HL-60 (cell line): ENCODE data around the gene SLC25A26.

Experiments
- DNase-seq, 2 experiments: peaks; one replicate each; pipeline ENCODE4 v3.0.0-alpha.2; 2010 to 2020; ENCODE audit warnings: low read depth in 1 of 2, low spot score in 1 of 2
- H3K27ac ChIP-seq: fragments of 250-450 bp; sonication (Bioruptor Pico); replicated peaks from 2 replicates; pipeline ENCODE4 v1.5.1; 2020; ENCODE audit warnings: mild to moderate bottlenecking, moderate library complexity
- H3K27me3 ChIP-seq: fragments of 250-450 bp; sonication (Bioruptor Pico); 2 replicates; pipeline ENCODE4 v1.5.1; 2021; ENCODE audit warnings: mild to moderate bottlenecking, moderate library complexity; ENCODE audit not compliant: insufficient read depth, poor library complexity, severe bottlenecking
- H3K4me3 ChIP-seq: replicated peaks from 2 replicates; pipeline ENCODE4 v1.5.1; 2011; ENCODE audit warnings: mild to moderate bottlenecking, control low read depth, low read length; ENCODE audit not compliant: insufficient read depth
- GABPA ChIP-seq: IDR thresholded peaks from 2 replicates; pipeline ENCODE4 v1.6.1; 2012; ENCODE audit warnings: low read depth
- POLR2AphosphoS5 ChIP-seq: IDR thresholded peaks from 2 replicates; pipeline ENCODE4 v1.6.1; 2012; ENCODE audit warnings: low read depth
- SPI1 ChIP-seq: IDR thresholded peaks from 2 replicates; pipeline ENCODE4 v1.6.1; 2012; ENCODE audit warnings: low read depth, mild to moderate bottlenecking, borderline replicate concordance
- TF ChIP-seq, protein P1 (sequence below): IDR thresholded peaks from one replicate; pipeline ENCODE4 v1.5.1; 2011; ENCODE audit warnings: low read length, control low read depth, inconsistent platforms; ENCODE audit not compliant: insufficient read depth
- TF ChIP-seq, protein P2 (sequence below): IDR thresholded peaks from 2 replicates; pipeline ENCODE4 v1.6.1; 2012; ENCODE audit warnings: low read depth; ENCODE audit not compliant: insufficient replicate concordance

SLC25A26 gene

DNA sequence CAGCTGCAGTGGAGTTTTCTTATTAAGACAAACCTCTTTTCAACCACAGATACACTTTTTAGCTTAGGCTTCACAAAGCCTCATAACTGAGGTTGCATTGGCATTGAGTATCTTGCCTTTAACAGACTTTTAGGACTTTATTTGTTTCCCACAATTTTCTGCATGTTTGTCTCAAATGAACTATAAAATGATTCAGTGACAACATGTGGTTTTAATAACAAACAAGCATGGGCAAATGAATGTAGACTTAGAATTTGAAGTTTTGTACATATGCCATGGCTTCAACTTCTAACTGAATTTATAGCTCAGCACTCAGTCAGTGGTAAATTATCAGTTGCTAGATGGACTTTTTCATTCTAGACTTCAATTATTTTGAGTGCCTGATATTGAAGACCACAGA, 101.6 kb downstream of the SLC25A26 start:
- Histone ChIP-seq H3K4me3 (no peak overlapping the region), H3K27ac (no peak overlapping the region)

DNA sequence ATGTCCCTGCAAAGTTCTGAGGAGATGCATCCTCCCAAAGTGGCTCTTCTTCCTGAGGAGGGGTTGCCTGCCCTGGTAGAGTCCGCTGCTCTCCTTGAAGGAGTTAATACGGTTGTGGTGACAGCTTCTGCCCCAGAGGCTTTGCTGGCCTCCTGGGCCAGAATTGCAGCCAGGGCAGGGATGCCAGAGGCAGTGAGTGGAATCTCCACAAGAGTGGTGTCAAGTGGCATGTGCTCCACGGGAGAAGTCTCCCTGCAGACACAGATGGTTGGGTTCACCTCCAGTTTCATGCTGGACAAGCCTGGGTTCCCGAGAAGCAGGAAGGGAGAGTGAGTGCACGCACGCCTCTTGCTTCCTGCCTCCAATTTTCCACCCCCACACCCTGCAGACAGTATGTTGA, 105.5 kb downstream of the SLC25A26 start:
- TF ChIP-seq, protein P1, sequence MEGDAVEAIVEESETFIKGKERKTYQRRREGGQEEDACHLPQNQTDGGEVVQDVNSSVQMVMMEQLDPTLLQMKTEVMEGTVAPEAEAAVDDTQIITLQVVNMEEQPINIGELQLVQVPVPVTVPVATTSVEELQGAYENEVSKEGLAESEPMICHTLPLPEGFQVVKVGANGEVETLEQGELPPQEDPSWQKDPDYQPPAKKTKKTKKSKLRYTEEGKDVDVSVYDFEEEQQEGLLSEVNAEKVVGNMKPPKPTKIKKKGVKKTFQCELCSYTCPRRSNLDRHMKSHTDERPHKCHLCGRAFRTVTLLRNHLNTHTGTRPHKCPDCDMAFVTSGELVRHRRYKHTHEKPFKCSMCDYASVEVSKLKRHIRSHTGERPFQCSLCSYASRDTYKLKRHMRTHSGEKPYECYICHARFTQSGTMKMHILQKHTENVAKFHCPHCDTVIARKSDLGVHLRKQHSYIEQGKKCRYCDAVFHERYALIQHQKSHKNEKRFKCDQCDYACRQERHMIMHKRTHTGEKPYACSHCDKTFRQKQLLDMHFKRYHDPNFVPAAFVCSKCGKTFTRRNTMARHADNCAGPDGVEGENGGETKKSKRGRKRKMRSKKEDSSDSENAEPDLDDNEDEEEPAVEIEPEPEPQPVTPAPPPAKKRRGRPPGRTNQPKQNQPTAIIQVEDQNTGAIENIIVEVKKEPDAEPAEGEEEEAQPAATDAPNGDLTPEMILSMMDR, result no peak
- no peak for TF ChIP-seq GABPA
- Histone ChIP-seq H3K27me3 (no peaks in the 10 kb centered on the region), H3K4me3 (no peak overlapping the region), H3K27ac (no peak overlapping the region)
- no peak for DNase-seq

More for the DNA sequence above, 101.6 kb downstream of the SLC25A26 start:
- H3K27me3 ChIP-seq, result no peaks in the 10 kb centered on the region
- TF ChIP-seq SPI1 (no peak), GABPA (no peak), POLR2AphosphoS5 (no peak)
- TF ChIP-seq, protein P1, result no peak
- TF ChIP-seq, protein P2, sequence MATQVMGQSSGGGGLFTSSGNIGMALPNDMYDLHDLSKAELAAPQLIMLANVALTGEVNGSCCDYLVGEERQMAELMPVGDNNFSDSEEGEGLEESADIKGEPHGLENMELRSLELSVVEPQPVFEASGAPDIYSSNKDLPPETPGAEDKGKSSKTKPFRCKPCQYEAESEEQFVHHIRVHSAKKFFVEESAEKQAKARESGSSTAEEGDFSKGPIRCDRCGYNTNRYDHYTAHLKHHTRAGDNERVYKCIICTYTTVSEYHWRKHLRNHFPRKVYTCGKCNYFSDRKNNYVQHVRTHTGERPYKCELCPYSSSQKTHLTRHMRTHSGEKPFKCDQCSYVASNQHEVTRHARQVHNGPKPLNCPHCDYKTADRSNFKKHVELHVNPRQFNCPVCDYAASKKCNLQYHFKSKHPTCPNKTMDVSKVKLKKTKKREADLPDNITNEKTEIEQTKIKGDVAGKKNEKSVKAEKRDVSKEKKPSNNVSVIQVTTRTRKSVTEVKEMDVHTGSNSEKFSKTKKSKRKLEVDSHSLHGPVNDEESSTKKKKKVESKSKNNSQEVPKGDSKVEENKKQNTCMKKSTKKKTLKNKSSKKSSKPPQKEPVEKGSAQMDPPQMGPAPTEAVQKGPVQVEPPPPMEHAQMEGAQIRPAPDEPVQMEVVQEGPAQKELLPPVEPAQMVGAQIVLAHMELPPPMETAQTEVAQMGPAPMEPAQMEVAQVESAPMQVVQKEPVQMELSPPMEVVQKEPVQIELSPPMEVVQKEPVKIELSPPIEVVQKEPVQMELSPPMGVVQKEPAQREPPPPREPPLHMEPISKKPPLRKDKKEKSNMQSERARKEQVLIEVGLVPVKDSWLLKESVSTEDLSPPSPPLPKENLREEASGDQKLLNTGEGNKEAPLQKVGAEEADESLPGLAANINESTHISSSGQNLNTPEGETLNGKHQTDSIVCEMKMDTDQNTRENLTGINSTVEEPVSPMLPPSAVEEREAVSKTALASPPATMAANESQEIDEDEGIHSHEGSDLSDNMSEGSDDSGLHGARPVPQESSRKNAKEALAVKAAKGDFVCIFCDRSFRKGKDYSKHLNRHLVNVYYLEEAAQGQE, result no peak
- DNase-seq, result no peak

DNA sequence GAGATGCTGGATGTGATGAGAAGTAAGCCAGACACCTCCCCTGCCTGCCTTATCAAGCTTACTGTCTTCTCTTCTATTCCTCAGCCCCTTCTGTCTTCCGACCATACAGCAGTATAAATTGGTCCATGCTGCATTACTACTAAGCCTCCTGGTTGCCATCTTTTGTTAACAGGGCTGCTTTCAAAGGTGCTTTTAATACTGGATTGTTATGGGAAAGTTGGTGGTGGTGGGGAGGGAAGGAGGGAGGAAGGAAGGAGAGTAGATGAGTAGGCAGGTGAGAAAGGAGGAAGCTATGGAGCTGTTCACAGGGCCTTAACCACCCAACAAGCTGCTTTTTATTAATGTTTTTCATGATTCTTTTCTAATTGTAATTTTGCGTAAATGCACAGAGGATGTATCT, 114.9 kb downstream of the SLC25A26 start:
- no peak for DNase-seq
- H3K4me3 ChIP-seq, result no peak overlapping the region
- H3K27me3 ChIP-seq, result no peaks in the 10 kb centered on the region
- TF ChIP-seq, protein P2, result no peak
- TF ChIP-seq SPI1 (no peak), POLR2AphosphoS5 (no peak)
- H3K27ac ChIP-seq, result no peak overlapping the region

DNA sequence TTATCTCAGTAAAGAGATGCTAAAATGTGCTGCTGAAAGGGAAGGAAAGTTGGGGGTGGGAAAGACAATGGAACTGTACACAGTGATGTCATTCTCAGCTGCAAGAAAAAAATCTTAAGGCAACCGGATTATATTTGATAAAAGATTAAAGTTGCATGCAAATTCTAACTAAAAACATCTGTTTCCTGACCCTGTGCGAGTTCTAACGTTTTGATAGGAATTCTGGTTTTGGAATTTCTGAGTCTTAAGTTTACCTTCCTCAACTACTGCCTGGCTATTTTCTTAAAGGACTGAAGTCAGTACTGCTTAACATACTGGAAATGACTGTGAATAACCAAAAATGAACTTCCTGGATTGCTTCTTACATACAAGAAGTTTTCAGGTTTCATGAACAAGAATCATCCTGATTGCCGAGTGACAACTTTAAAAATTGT, 115.5 kb downstream of the SLC25A26 start:
- TF ChIP-seq SPI1 (no peak), GABPA (no peak), POLR2AphosphoS5 (no peak)
- TF ChIP-seq, protein P1, result no peak
- TF ChIP-seq, protein P2, result no peak
- Histone ChIP-seq H3K27me3 (no peaks in the 10 kb centered on the region), H3K4me3 (no peak overlapping the region), H3K27ac (no peak overlapping the region)
- DNase-seq, result no peak
